HCT116 (cell line): ENCODE results near the gene MMP24. TPM values are rescaled to one million over a fixed set of nuclear protein-coding genes. Genes with fewer than 3 reads are reported as not detected.

Experiments
- ATAC-seq: fragments of 200-7000 bp; cut with Tn5 transposase; 2 replicates; pipeline ENCODE4 v1.9.1; 2020; ENCODE audit warnings: mild to moderate bottlenecking, moderate library complexity
- BruUV-seq: library from RNA; stranded (reverse); fragments of 400-500 nt; replicated peaks from 2 replicates; lab custom pipeline; 2021; lab: Mats Ljungman, UMichigan
- CTCF ChIA-PET: fragments of 300-600 bp; sonication (Branson Sonifier 250); formaldehyde crosslinking; loops from one replicate; lab custom pipeline; 2021; ENCODE audit warnings: antibody characterized with exemption; lab: Charles Lee
- POLR2A ChIA-PET: fragments of 300-600, 350-600 bp; sonication (Branson Sonifier 250); formaldehyde crosslinking; loops from one replicate; lab custom pipeline; 2021; ENCODE audit warnings: antibody characterized with exemption; lab: Charles Lee
- RAD21 ChIA-PET, 2 experiments: fragments of 300-600 bp; sonication (Branson Sonifier 250); formaldehyde crosslinking; loops; one replicate each; lab custom pipeline; 2023; ENCODE audit warnings: low total read pairs in 2 of 2; ENCODE audit not compliant: uncharacterized antibody in 2 of 2, unreplicated experiment in 2 of 2, low non-redundant PET in 1 of 2; lab: Charles Lee
- DNase-seq: peaks from one replicate; pipeline ENCODE4 v3.0.0-alpha.2; 2010; ENCODE audit warnings: low read depth, low spot score
- H2AFZ ChIP-seq: fragments of 200-600 bp; shearing (Covaris generic), sonication (generic); 2 replicates; pipeline ENCODE4 v1.6.1; 2017; ENCODE audit warnings: low read depth, mixed run types, mixed read lengths, antibody characterized with exemption, low read length; ENCODE audit not compliant: poor library complexity, severe bottlenecking
- H3K27ac ChIP-seq: 2 replicates; pipeline ENCODE4 v1.5.1; 2012; ENCODE audit warnings: low read depth, low read length
- H3K27me3 ChIP-seq: fragments of 200-600 bp; sonication (generic); 2 replicates; pipeline ENCODE4 v1.6.1; 2016; ENCODE audit warnings: mixed run types, low read length, mixed read lengths; ENCODE audit not compliant: insufficient read depth
- H3K36me3 ChIP-seq, 2 experiments: fragments of 200-500 bp in 1 of 2; fragments of 200-600 bp in 1 of 2; sonication (Bioruptor generic) in 1 of 2; sonication (generic) in 1 of 2; 2 replicates each; pipeline versions ENCODE4 v1.5.1 to v1.6.1; 2014 to 2016; ENCODE audit warnings: low read length in 2 of 2, inconsistent platforms in 1 of 2, mixed read lengths in 1 of 2, mixed run types in 1 of 2; ENCODE audit not compliant: insufficient read depth in 2 of 2, control insufficient read depth in 1 of 2
- H3K4me1 ChIP-seq, 2 experiments: fragments of 200-600 bp in 1 of 2; sonication (generic) in 1 of 2; 2 replicates each; pipeline versions ENCODE4 v1.5.1 to v1.6.1; 2012 to 2017; ENCODE audit warnings: low read length in 2 of 2, inconsistent platforms in 1 of 2, mild to moderate bottlenecking in 1 of 2, mixed read lengths in 1 of 2, mixed run types in 1 of 2, moderate library complexity in 1 of 2; ENCODE audit not compliant: insufficient read depth in 2 of 2, control insufficient read depth in 1 of 2
- H3K4me2 ChIP-seq: fragments of 200-600 bp; sonication (generic); 2 replicates; pipeline ENCODE4 v1.6.1; 2017; ENCODE audit warnings: mixed run types, low read length, mixed read lengths
- H3K4me3 ChIP-seq, 2 experiments: fragments of 200-600 bp in 1 of 2; sonication (generic) in 1 of 2; replicated peaks in 1 of 2; 2 replicates each; pipeline ENCODE4 v1.5.1; 2011 to 2016; ENCODE audit warnings: low read length in 2 of 2, control low read depth in 1 of 2, low read depth in 1 of 2, mild to moderate bottlenecking in 1 of 2, mixed read lengths in 1 of 2, mixed run types in 1 of 2
- H3K79me2 ChIP-seq: fragments of 200-600 bp; sonication (generic); 2 replicates; pipeline ENCODE4 v1.6.1; 2017; ENCODE audit warnings: mild to moderate bottlenecking, mixed run types, low read length, moderate library complexity, mixed read lengths; ENCODE audit not compliant: insufficient read depth
- H3K9ac ChIP-seq: fragments of 200-600 bp; sonication (generic); 2 replicates; pipeline ENCODE4 v1.6.1; 2016; ENCODE audit warnings: low read length, mixed read lengths
- H3K9me2 ChIP-seq: fragments of 200-600 bp; sonication (generic), shearing (Covaris generic); 2 replicates; pipeline ENCODE4 v1.6.1; 2017; ENCODE audit warnings: mixed run types, mild to moderate bottlenecking, moderate library complexity; ENCODE audit not compliant: insufficient read depth
- H3K9me3 ChIP-seq, 2 experiments: fragments of 200-500 bp in 1 of 2; fragments of 200-600 bp in 1 of 2; sonication (Bioruptor generic) in 1 of 2; sonication (generic) in 1 of 2; 2 replicates each; pipeline ENCODE4 v1.6.1; 2014 to 2017; ENCODE audit warnings: low read length in 2 of 2, mixed read lengths in 2 of 2, inconsistent platforms in 1 of 2, low read depth in 1 of 2, mild to moderate bottlenecking in 1 of 2, mixed run types in 1 of 2, moderate library complexity in 1 of 2; ENCODE audit not compliant: control insufficient read depth in 1 of 2, insufficient read depth in 1 of 2
- H4K20me1 ChIP-seq: fragments of 200-600 bp; sonication (generic), shearing (Covaris generic); 2 replicates; pipeline ENCODE4 v1.6.1; 2017; ENCODE audit warnings: mixed run types, mild to moderate bottlenecking, moderate library complexity; ENCODE audit not compliant: insufficient read depth
- FOSL1 ChIP-seq: IDR thresholded peaks from 2 replicates; pipeline ENCODE4 v1.6.1; 2012; ENCODE audit warnings: low read depth
- JUND ChIP-seq: IDR thresholded peaks from 2 replicates; pipeline ENCODE4 v1.6.1; 2012
- POLR2AphosphoS5 ChIP-seq: IDR thresholded peaks from 2 replicates; pipeline ENCODE4 v1.6.1; 2011; ENCODE audit warnings: mild to moderate bottlenecking, low read depth, low read length, moderate library complexity
- RAD21 ChIP-seq: IDR thresholded peaks from 2 replicates; pipeline ENCODE4 v1.6.1; 2012; ENCODE audit warnings: low read depth, mild to moderate bottlenecking
- SIN3A ChIP-seq: IDR thresholded peaks from 2 replicates; pipeline ENCODE4 v1.6.1; 2012; ENCODE audit warnings: low read depth
- SP1 ChIP-seq: IDR thresholded peaks from 2 replicates; pipeline ENCODE4 v1.6.1; 2012; ENCODE audit warnings: low read depth
- SRF ChIP-seq: IDR thresholded peaks from 2 replicates; pipeline ENCODE4 v1.6.1; 2012; ENCODE audit warnings: low read depth
- YY1 ChIP-seq: IDR thresholded peaks from 2 replicates; pipeline ENCODE4 v1.6.1; 2011; ENCODE audit warnings: low read length, low read depth, moderate library complexity, mild to moderate bottlenecking; ENCODE audit not compliant: insufficient replicate concordance; ENCODE audit errors: extremely low read depth
- ZFX ChIP-seq: fragments of 450-650 bp; IDR thresholded peaks from 2 replicates; pipeline ENCODE4 v1.6.1; 2017
- ZNF274 ChIP-seq: fragments of 200-500 bp; sonication (Bioruptor generic); IDR thresholded peaks from 2 replicates; pipeline ENCODE4 v1.6.1; 2014; ENCODE audit warnings: mild to moderate bottlenecking, low read depth, low read length, inconsistent platforms
- intact Hi-C: fragments of 100-400 bp; cut with micrococcal nuclease; formaldehyde crosslinking; loops from 2 replicates; pipeline ENCODE4 v1.10.0; 2022
- total RNA-seq: library from RNA; stranded (reverse); gene quantifications from one replicate; pipeline ENCODE4 v1.2.1, GENCODE V29; 2021; ENCODE audit not compliant: unreplicated experiment
- TF ChIP-seq, protein P1 (sequence below), 3 experiments: fragments of 200-600 bp in 1 of 3; sonication (generic) in 1 of 3; IDR thresholded peaks in 2 of 3; conservative IDR thresholded peaks in 1 of 3; 2 replicates each; pipeline ENCODE4 v1.5.1; 2012 to 2017; ENCODE audit warnings: low read depth in 2 of 3, low read length in 2 of 3, antibody characterized with exemption in 1 of 3, borderline replicate concordance in 1 of 3, control low read depth in 1 of 3, mild to moderate bottlenecking in 1 of 3, mixed read lengths in 1 of 3, mixed run types in 1 of 3, moderate library complexity in 1 of 3; ENCODE audit not compliant: insufficient read depth in 1 of 3
- TF ChIP-seq, protein P2 (sequence below): IDR thresholded peaks from 2 replicates; pipeline ENCODE4 v1.6.1; 2011; ENCODE audit warnings: mild to moderate bottlenecking, low read length, moderate library complexity; ENCODE audit not compliant: insufficient replicate concordance; ENCODE audit errors: extremely low read depth

The MMP24 gene
- total RNA-seq, 1 experiment from 2014 or later: not detected

DNA sequence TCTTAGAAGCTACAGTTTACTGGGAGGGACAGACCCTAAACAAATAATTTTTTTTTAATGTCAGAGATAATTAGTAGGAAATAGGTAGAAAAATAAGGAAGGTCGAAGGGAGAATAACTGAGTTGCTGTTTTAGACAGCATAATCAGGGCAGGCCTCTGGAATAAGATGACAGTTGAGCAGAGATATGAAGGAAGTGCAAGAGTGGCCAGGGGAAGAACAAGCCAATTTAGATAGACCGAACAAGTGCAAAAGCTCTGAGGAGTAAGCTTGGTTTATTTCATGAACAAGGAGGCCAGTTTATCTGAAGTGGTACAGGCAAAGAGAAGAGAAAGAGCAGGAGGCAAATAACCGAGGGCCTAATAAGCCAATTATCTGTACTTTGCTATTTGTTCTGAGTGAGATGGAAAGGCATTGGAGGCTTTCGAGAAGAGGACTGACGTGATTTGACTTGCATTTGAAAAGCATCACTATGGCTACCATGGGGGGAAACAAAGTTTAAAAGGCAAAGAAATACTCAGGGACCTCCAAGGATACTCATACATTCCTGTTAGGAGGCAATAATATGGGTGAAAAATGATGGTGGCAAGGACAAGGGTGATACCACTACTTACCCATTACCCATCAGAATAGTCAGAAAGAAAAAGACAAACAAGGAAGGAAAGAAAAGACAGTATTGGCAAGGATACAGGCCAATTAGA lies 34.9 kb upstream of the MMP24 start:
- Histone ChIP-seq H3K36me3 (0 out of 4 replicates have a peak, but pooled peaks cover 0 to 2% of the 10 kb centered on the region in 2 experiments), H3K4me1 (no peaks in the 10 kb centered on the region), H3K9me3 (peaks cover 6% of the 10 kb centered on the region in 2 experiments; a peak in 3 of 4 replicates), H3K27me3 (no peaks in the 10 kb centered on the region), H3K9me2 (no peaks in the 10 kb centered on the region), H2AFZ (no peak overlapping the region), H3K9ac (no peak overlapping the region), H3K79me2 (no peaks in the 10 kb centered on the region), H3K4me2 (no peak overlapping the region), H3K27ac (no peak overlapping the region), H3K4me3 (no peak overlapping the region), H4K20me1 (no peaks in the 10 kb centered on the region)
- CTCF ChIA-PET: interaction anchor here (0.9 kb wide), 1 partner anchor 46 kb away, joined by 3 read pairs; no protein-coding TSS in a partner anchor
- intact Hi-C loops: no loop called here
- ATAC-seq: no peak
- POLR2A ChIA-PET: no interaction called here
- BruUV-seq: no TSS peak
- no peak for TF ChIP-seq SIN3A
- no peak for TF ChIP-seq ZFX
- no peak for TF ChIP-seq FOSL1
- no peak for TF ChIP-seq RAD21
- TF ChIP-seq SRF: no peak
- no peak for TF ChIP-seq SP1
- TF ChIP-seq, protein P1, sequence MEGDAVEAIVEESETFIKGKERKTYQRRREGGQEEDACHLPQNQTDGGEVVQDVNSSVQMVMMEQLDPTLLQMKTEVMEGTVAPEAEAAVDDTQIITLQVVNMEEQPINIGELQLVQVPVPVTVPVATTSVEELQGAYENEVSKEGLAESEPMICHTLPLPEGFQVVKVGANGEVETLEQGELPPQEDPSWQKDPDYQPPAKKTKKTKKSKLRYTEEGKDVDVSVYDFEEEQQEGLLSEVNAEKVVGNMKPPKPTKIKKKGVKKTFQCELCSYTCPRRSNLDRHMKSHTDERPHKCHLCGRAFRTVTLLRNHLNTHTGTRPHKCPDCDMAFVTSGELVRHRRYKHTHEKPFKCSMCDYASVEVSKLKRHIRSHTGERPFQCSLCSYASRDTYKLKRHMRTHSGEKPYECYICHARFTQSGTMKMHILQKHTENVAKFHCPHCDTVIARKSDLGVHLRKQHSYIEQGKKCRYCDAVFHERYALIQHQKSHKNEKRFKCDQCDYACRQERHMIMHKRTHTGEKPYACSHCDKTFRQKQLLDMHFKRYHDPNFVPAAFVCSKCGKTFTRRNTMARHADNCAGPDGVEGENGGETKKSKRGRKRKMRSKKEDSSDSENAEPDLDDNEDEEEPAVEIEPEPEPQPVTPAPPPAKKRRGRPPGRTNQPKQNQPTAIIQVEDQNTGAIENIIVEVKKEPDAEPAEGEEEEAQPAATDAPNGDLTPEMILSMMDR (IDR thresholded peaks at IDR 0.05 in 2 of 3, conservative IDR thresholded peaks at IDR 0.05 in 1 of 3; ENCODE audit: borderline replicate concordance in 1 of 3, insufficient read depth in 1 of 3, low read depth in 2 of 3, low read length in 2 of 3): no peak
- TF ChIP-seq JUND: no peak
- no peak for TF ChIP-seq ZNF274
- TF ChIP-seq, protein P2, sequence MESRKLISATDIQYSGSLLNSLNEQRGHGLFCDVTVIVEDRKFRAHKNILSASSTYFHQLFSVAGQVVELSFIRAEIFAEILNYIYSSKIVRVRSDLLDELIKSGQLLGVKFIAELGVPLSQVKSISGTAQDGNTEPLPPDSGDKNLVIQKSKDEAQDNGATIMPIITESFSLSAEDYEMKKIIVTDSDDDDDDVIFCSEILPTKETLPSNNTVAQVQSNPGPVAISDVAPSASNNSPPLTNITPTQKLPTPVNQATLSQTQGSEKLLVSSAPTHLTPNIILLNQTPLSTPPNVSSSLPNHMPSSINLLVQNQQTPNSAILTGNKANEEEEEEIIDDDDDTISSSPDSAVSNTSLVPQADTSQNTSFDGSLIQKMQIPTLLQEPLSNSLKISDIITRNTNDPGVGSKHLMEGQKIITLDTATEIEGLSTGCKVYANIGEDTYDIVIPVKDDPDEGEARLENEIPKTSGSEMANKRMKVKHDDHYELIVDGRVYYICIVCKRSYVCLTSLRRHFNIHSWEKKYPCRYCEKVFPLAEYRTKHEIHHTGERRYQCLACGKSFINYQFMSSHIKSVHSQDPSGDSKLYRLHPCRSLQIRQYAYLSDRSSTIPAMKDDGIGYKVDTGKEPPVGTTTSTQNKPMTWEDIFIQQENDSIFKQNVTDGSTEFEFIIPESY: no peak
- no peak for TF ChIP-seq POLR2AphosphoS5
- TF ChIP-seq YY1: no peak
- no peak for DNase-seq
- RAD21 ChIA-PET: no interaction called here
